ENCODE measurements around the gene RASL11A. TPM values are rescaled to one million over a fixed set of nuclear protein-coding genes. Genes with fewer than 3 reads are reported as not detected.
"Not testable (repeated sequence)": the region's sequence is repeated elsewhere in the genome, so short reads cannot be mapped to it uniquely, and the experiment has no call there.

RASL11A gene
- total RNA-seq, 1 donor from 2014 or later, result 29.4 TPM

DNA sequence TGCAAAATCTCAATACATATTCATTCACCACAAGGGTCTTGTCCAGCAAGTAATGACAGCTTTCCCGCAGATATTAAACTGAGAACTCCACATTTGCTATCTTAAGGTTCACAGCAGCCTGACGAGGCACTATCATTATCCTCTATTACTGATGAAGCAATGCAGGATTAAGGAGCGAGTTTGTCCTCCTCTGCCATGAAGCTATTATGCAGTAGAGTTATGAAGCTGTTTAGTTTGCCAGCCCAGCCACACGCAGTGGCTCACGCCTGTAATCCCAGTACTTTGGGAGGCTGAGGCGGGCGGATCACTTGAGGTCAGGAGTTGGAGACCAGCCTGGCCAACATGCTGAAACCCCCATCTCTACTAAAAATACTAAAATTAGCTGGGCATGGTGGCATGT lies 29.8 kb downstream of the RASL11A start:
- not testable (repeated sequence) for DNase-seq (ENCODE audit: low read depth)

DNA sequence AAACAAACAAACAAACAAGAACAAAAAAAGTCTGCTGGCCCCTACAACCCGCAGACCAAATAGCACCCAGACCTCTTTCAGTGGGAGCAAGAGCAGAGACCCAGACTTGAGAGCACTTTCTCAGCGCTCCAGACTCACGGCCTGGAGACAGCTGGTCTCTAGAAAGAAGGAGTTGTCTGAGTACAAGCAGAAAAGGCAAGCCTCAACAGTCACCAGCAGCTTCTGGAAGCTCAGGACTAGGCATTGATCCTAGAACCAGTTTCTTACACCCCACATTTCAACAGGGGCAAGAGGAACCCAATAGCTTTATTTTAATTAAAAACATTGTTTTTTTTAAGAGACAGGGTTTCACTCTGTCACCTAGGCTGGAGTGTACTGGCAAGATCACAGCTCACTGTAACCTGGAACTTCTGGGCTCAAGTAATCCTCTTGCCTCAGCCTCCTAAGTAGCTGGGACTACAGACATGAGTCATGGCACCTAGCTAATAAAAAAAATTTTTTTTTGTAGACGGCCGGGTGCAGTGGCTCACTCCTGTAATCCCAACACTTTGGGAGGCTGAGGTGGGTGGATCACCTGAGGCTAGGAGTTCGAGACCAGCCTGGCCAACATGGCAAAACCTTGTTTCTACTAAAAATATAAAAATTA lies 30.4 kb downstream of the RASL11A start:
- no peak for DNase-seq (ENCODE audit: low read depth)

DNA sequence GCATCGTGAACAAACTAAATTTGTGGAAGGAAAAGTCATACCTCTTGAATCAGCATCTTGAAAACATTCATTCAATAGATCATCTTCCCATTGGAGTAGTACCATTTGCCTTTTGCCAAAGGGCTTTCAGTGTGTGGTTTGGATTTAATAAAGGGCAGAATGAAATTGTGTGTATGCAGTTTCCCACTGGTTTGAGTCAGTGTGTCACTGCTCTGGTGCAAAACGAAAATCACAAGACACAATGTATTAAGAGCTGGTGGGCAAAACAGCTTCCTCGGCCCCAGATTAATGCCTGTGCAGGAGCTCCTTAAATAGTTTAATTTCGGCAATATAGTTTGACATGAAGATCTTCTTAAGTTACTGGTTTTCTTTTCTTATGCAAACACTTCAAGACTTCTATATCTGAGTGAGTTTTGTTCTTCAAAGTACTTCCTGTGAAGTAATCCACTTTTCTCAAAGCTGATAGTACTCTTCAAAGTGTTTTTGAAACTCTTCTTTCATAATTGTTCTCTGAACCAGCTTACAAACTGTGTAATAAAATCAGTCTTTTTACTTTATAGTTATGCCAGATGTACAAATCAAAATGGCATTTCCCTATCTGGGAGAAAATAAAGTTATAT lies 32.1 kb downstream of the RASL11A start:
- DNase-seq (ENCODE audit: low read depth), result no peak

DNA sequence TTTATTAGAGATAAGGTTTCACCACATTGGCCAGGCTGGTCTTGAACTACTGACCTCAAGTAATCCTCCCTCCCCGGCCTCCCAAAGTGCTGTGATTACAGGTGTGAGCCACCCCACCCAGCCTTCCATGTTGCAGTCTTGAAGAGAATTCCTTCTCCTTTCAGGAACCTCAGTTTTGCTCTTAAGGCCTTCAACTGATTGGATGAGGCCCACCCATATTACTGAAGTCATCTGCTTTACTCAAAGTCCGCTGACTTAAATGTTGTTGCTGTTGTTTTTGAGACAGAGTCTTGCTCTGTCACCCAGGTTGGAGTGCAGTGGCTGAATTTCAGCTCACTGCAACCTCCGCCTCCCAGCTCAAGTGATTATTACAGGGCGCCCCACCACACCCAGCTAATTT lies 33.5 kb downstream of the RASL11A start:
- DNase-seq (ENCODE audit: low read depth), result no peak

DNA sequence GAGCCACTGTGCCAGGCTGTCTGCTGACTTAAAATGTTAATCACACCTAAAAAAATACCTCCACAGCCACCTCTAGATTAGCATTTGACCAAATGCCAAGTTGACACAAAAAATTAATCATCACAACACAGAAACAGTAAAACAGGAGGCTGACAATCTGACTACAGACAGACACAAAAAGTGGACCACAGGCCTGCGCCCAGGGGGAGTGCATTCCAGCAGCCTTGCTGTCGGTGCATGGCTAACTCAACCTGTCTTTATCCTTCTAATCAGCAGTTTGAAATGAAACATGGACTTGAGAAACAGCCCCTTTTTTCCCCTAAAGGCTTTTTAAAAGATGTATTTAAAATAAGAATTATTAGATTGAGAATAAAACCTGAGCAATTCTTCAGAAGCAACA lies 34.0 kb downstream of the RASL11A start:
- no peak for DNase-seq (ENCODE audit: low read depth)

DNA sequence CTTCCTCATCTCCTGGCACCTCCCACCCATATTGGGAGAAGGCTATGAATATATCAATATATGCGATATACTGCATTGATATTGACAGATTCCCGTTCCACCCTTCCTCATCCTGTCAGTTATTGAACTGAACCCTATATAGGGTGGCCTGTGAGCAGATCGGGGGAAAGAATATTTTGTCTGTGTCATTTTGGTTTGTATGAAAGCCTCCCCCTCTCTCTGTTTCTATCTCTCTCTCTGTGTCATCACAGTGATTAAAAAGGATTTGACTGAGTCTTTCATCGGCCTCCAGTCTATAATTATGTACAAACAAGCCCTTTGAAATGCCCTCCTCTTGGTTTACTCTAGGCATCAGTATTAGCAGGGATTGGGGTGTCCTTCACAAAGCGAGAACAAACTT lies 35.7 kb downstream of the RASL11A start:
- no peak for DNase-seq (ENCODE audit: low read depth)

DNA sequence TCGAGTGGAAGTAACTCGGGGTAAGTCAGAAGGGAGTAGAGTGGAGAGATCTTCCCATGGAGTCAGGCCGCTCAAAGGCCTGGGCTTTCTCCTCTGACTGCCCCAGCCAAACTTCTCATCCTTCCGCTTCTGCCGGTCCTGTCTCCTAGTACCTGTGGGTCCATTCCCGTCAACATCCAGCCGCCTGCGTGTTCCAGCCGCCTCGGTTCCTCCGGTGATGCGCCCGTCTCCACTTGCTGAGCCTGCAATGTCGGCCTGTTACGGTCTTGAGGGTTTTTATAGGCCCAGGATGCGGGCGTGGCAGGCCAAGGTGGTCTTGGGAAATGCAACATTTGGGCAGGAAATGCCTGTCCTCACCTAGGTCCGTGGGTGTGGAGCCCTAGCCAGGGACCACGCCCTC lies 38.3 kb downstream of the RASL11A start:
- no peak for DNase-seq (ENCODE audit: low read depth)

DNA sequence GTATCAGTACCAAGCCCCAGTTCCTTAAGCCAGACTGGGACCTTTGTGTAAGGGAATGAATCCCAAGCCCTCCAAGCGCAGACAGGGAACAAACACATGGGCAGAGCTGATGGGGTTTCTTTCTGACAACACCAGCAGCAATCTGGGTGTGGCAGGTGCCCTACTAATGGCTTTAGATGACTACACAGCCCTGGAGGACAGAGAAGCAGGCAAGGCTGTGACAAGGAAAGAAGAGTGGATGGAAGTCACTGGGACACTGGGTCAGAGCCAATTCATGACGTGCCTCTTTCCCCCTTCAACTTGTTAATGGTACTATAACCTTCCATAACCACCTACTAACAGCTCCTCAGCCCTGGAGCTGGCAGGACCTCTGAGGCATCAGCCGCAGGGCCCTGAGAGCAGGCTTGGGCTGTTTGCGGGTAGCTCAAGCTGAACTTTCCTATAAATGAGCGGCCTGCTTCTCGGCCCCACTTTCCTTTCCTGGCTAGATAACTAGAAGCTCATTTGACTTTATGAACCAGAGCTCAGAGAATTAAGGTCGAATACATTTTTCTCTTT lies 38.9 kb downstream of the RASL11A start:
- no peak for DNase-seq (ENCODE audit: low read depth)

DNA sequence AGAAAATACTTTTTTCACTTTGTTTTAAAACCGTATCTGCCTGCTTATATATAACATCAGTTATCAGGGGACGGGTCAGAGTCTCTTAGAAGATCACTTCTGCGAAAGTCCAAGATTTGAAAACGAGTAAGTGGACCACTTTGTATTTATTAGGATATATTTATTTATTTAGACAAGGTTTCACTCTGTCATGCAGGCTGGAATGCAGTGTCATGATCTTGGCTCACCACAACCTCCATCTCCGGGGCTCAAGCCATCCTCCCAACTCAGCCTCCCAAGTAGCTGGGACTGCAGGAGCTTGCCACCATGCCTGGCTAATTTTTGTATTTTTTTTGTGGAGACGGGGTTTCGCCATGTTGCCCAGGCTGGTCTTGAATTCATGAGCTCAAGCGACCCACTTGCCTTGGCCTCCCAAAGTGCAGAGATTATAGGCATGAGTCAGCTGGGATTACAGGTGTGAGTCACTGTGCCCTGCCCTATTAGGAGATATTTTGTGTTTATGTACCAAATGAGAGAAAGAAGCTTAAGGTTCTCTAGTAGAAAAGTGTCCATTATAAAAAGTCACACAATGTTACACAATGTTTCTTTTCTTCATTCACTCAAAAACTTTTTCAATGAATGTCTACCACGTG lies 39.5 kb downstream of the RASL11A start:
- no peak for DNase-seq (ENCODE audit: low read depth)

DNA sequence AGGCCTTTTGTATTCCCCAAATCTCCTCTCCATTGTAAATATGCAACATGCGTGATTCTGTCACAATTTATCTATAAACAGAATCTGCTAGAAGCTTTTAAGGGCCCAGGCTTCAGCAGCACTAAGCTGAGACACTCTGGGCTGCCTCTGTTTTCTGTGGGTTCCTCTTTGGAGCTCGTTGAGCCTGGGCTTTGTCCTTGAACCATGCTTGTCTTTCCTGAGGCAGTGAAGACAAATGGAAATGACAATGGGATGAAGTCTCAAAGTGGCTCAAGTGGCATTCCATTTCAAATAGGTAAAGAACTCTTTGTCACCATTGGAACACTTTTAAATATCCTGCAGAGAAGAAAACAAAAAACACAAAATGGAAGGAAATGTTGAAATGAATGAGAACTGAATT lies 40.3 kb downstream of the RASL11A start:
- no peak for DNase-seq (ENCODE audit: low read depth)

DNA sequence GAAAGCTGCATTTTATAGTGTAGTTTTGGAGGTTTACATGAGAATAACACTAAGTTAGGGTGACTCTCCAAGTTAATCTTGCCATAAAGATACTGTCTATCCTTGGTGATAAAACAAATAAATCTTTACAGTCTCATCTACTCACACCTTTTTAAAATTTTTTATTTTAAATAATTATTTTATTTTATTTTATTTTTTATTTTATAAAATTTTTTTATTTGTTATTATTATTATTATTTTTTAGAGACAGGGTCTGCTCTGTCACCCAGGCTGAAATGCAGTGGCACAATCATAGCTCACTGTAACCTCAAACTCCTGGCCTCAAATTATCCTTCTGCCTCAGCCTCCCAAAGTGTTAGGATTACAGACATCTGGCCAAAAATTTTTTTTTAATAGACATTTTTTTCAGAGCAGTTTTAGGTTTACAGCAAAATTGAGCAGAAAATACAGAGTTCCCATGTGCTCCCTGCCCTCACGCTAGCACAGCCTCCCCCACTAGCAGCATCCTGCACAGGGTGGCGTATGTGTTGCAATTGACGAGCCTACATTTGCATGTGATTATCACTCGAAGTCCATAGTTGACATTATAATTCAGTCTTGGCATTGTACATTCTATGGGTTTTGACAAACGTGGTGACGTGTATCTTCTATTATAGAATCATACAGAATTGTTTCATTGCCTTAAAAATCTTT lies 41.0 kb downstream of the RASL11A start:
- no peak for DNase-seq (ENCODE audit: low read depth)

DNA sequence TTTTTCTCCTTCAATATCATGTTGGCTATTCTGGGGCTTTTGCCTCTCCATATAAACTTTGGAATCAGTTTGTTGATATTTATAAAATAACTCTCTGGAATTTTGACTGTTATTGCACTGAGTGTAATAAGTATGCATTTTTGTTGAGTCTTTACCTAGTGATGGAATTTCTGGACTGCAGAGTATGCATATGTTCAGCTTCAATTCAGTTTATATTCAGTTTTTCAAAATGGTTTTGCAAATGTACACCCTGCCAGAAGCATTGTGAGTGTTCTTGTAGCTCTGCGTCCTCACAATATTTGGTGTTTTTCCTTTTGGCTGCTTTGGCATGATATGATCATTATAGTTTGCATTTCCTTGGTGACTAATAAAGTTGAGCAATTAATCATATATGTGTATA lies 43.1 kb downstream of the RASL11A start:
- DNase-seq (ENCODE audit: low read depth), result no peak

DNA sequence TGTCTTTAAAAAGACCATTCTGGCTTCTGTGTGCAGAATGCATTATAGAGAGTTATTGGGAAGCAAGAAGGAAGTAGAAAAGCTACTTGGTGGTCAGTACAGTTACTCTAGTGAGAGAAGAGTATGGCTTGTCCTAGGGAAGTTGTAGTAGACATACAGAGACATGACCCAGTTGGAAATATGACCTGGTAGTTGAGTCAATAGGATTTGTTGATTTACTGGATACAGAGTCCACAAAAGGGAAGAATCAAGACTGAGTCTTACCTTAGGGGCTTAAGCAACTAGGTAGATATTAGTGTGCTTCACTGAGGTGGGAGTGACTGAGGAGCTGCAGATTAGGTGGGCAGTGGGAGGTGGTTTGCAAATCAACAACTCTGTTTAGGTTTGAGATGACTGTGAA lies 48.8 kb downstream of the RASL11A start:
- no peak for DNase-seq (ENCODE audit: low read depth)

DNA sequence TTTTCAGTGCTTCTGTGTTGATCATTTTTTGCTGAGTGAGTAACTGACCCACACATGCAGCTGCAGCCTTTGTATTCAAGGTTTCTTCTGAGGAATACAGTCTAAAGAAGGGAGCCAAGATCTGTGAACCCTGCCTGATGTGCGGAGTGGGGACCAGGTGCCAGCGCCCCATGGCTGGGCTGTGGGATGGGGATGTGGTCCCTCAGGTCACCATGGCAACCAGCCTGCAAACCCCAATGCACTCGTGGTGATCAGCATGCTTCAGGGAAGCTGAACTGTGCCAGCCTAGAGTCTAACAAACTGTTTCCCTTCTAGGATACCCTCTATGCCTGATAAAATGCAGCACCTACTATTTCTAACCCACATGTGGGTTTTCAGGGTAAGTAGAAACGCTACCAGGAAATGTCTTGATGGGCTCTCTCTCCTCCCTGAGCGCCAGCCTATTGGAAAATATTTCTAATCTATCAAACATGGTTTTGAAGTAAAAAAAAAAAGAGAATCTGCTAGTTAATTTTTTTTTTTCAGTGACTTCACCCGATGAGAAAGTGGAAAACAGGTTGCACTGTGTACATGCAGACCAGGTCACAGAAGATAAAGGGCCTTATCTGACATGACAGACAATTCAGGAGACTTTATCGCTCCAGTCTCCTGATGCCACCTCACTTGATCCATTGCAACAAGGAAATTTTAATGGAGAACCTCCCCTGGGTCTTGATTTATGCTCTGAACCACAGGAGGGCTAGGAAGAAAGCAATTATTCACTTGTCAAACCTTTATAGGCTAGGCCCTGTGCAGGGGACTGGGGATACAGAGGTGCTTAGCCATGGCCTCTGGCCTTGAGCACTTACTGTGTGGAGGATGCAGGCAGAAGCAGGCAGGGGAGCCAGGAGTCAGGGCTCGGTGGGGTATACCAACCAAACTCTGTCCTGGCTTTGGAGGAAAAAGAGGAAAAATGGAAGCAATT lies 51.1 kb downstream of the RASL11A start:
- DNase-seq (ENCODE audit: low read depth), result no peak

DNA sequence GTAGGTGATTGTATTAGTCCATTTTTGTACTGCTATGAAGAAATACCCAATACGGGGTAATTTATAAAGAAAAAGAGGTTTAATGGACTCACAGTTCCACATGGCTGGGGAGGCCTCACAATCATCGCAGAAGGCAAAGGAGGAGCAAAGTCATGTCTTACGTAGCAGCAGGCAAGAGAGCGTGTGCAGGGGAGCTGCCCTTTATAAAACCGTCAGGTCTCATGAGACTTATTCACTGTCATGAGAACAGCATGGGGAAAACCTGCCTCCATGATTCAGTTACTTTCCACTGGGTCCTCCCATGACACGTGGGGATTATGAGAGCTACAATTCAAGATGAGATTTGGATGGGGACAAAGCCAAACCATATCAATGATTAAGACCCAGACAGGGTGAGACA lies 51.8 kb downstream of the RASL11A start:
- not testable (repeated sequence) for DNase-seq (ENCODE audit: low read depth)

Other genes starting within 250 kb of the RASL11A start
- 41.7 and 56.8 TPM in 2 replicates for gene USP12, start 99.0 kb upstream of the RASL11A start, total RNA-seq
- 458 and 736 TPM in 2 replicates for gene RPL21, start 19.3 kb upstream of the RASL11A start, total RNA-seq
- gene GTF3A, start 153.8 kb downstream of the RASL11A start, total RNA-seq, result 88.7 and 123 TPM in 2 replicates
- 48.3 and 62.1 TPM in 2 replicates for gene MTIF3, start 179.7 kb downstream of the RASL11A start, total RNA-seq